A549 treated with CpdA at 1 μM for 4 hours (cell line): ENCODE results near the gene FRYL. TPM values are rescaled to one million over a fixed set of nuclear protein-coding genes. Genes with fewer than 3 reads are reported as not detected.

Experiments
- total RNA-seq: library from RNA; stranded (reverse); fragments of 200-300 nt; extraction: Qiagen RNA extraction; gene quantifications from 5 replicates; pipeline ENCODE4 v1.2.3, GENCODE V29; 2022; ENCODE audit warnings: low read depth

The FRYL gene
- 9.3 to 13.5 TPM (median 9.9 TPM) in 5 replicates for total RNA-seq

DNA sequence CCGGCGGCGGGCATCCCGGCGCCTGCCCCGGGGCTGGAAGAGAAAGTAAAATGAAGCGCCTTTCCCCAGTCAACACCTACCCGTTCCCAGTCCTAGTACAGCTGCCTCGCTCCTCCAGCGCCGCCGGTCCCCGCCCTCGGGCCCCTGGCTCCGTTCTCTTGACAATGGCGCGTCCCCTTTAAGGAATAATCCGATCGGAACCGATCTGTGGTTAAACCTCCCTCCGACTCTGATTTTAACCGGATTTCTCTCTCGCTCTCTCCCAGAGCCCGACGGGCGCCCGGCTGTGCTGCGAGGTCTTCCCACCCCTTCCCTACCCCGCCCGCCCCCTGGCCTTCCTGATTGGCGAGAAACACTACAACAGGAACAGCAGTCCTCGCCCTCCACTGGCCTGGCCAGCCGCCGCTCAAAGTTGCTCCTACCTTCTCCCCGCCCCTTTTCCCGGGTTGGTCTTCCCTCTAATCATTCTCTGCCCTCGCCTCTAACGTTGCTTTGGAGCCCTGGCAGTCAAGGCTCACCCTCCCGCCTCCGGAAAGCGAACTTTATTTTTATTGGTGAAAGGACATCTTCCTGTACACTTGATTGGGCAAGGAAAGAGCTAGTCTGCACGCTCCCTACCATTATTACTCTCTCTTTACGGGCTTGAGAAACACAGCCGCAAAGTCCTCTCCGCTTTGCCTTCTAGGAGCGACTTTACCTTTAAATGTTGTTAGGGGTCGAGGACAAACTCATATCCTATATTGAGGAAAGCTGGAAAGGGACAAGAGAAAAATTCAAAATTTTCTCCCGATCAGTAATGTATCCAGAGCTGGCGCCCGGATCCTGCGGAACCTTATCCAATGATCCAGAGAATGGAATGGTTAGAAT lies at the start of gene FRYL:
Gene FRYL, minus strand, starts transcription at position 282 of the 867 bp plus-strand sequence. CDS start 145,869 bp downstream, outside the sequence.

DNA sequence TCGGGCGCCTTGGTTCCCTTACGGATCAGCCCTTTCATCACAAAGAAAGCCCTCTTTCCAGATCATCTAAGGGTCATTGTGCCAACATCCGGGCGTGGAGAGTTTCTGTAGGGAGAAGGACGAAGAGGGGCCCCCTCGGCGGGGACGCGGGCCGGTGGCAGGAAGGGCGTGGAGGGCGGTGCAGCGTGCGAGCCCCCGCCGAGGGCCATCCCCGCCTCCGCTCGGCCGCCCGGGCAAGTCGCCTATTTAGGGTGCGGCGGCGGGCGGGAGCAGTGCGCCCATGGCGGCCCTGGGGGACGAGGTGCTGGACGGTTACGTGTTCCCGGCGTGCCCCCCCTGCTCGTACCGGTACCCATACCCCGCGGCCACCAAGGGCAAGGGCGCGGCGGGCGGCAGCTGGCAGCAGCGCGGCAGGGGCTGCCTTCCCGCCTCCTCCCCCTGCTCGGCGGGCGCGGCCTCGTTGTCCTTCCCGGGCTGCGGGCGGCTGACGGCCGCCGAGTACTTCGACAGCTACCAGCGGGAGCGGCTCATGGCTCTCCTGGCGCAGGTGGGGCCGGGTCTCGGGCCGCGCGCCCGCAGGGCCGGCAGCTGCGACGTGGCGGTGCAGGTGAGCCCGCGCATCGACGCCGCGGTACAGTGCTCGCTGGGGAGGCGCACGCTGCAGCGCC lies 289.9 kb downstream of the FRYL start, which contains the start of gene ZAR1:
Gene ZAR1, plus strand, starts transcription at position 241 of the 668 bp plus-strand sequence. Its CDS starts 40 bp downstream, at position 281.

DNA sequence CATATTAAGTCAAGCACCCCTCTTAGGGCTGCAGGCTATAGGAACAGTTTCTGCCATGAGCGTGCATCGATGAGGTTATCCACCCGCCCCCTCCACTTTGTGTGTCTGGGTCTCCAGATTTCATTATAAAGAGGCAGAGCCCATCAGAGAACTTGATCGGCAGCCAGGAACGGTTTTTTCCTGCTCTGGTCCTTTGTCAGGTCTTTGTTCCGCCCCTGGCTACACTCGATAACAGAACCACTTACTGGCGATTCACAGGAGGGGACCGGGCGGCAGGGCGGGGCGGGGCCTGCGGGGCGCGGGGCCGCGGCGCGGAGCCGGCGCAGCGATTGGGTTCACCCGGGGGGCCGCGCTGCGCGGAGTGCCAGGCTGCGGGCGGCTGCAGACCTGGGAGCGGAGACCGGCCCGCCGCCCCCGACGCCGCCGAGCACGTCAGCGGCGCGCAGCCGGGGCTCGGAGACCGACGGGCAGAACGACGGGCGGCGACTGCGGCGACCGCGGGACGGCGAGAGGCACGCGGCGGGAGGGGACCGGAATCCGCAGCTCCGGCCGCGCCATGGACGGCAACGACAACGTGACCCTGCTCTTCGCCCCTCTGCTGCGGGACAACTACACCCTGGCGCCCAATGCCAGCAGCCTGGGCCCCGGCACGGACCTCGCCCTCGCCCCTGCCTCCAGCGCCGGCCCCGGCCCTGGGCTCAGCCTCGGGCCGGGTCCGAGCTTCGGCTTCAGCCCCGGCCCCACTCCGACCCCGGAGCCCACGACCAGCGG lies 296.9 kb downstream of the FRYL start, which contains the start of gene SLC10A4:
Gene SLC10A4, plus strand, starts transcription at position 338 of the 771 bp plus-strand sequence. Its CDS starts 219 bp downstream, at position 557.

Other genes starting within 250 kb of the FRYL start
- gene OCIAD1, start 50.8 kb upstream of the FRYL start, total RNA-seq = 125 to 220 TPM (median 131 TPM) in 5 replicates
- gene OCIAD2, start 126.5 kb upstream of the FRYL start, total RNA-seq = 112 to 179 TPM (median 129 TPM) in 5 replicates
- gene CWH43, start 206.0 kb upstream of the FRYL start, total RNA-seq = not detected in 5 replicates